Germinal center (tissue), 1 donor: ENCODE data around the gene APOL2.
A peak's percentile ranks its signal among the peaks of the same experiment; 100 is the strongest.
"Not testable (repeated sequence)": the region's sequence is repeated elsewhere in the genome, so short reads cannot be mapped to it uniquely, and the experiment has no call there.

Experiments
- DNase-seq: peaks from one replicate; pipeline ENCODE4 v3.0.0; 2012; ENCODE audit warnings: mixed read lengths, low spot score

APOL2 gene

DNA sequence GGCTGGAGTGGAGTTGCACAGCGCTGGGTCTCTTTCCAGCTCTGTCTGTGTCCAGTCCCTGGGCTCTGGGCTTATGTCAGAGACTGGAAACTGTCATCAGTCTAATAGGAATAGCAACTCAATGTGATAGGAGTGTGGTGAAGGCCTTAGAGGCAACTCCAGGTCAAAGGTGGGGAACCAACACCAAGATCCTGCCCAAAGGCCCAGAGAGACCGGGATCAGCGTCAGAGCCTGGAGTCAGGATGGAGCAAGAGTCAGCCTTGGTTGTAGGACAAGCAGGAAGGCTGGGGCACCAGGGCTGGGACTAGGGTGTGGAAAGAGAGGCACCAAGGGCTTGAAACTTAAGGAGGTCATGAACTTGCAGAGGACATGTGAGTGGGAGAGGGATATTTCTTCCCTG is 23.0 kb upstream of the APOL2 start:
- not testable (repeated sequence) for DNase-seq

DNA sequence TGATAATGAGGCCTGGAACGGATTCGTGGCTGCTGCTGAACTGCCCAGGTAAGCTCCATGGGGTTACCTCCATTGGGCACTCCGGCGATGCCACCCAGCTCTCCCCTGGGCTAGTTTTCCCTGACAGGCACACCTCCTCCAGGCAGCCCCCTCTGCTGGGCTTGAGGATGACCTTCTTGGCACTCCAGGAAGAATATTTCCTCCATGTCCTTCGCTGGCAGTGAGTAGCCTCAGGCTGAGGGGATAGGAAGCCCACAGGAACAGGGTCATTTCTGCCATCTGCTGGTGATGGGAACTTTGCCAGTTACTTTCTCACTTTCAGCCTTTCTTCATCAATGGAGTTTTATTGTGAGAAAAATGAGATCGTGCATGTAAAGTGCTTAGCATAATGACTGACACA is 22.3 kb upstream of the APOL2 start:
- not testable (repeated sequence) for DNase-seq

DNA sequence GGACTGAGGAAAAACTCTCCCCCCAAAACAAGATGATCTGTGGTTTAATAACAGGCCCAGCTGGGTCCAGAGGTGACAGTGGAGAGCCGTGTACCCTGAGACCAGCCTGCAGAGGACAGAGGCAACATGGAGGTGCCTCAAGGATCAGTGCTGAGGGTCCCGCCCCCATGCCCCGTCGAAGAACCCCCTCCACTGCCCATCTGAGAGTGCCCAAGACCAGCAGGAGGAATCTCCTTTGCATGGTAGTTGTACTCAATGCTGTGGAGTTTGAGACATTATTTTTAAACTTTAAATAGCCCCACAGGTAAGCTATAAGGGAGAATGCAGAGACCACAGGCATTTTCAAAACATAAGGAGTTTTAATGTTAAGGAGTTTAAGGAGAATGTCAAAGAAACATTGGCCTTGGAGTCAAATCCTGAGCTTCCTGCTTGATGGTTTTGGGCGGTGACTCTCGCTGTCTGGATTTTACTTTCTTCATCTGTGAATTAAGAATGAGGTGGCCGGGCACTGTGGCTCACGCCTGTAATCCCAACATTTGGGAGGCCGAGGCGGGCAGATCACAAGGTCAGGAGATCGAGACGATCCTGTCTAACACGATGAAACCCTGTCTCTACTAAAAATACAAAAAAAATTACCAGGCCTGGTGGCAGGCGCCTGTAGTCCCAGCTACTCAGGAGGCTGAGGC is 20.4 kb upstream of the APOL2 start:
- no peak for DNase-seq

DNA sequence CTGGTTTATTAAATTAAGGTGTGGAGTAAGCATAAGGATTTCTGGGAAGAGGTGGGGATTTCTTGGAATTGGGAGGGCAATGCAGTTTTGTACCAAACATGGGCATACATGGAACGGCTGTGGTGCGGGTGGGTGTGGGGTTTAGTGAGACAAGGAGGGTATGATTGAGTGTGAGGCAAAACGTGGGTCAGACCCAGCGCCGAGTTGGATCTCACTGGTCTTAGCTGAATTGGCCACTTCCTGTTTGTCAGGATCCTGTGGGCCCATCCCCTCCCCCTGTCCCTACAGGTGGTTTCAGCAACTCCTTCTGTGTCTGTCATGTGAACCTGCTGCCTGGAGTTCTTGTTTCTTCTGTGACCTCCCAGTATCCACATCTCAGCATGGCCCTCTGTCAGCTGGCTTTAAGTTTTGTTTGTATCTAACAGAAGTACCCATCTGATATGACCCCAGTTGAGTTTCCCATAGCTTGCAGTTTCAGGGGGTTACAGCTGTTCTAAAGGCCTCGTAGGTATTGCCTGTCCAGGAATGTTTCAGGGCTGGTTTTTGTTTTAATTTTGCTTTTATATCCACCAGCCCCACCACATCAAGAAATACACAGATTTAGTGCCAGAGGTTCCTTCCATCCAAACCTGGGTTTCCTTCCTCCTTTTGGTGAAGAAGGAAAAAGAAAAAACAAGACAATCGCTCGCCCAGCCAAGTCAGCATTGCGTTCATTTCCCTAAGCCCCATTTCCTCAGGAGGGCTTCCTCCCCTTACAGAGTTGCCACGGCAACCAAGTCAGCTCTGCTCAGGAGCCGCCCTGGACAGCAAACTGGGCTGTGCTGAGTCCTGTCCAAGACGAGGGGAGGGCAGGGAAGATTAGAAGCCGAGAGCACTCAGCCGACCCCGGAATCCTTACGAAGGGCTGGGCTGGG is 19.6 kb upstream of the APOL2 start:
- DNase-seq: no peak

DNA sequence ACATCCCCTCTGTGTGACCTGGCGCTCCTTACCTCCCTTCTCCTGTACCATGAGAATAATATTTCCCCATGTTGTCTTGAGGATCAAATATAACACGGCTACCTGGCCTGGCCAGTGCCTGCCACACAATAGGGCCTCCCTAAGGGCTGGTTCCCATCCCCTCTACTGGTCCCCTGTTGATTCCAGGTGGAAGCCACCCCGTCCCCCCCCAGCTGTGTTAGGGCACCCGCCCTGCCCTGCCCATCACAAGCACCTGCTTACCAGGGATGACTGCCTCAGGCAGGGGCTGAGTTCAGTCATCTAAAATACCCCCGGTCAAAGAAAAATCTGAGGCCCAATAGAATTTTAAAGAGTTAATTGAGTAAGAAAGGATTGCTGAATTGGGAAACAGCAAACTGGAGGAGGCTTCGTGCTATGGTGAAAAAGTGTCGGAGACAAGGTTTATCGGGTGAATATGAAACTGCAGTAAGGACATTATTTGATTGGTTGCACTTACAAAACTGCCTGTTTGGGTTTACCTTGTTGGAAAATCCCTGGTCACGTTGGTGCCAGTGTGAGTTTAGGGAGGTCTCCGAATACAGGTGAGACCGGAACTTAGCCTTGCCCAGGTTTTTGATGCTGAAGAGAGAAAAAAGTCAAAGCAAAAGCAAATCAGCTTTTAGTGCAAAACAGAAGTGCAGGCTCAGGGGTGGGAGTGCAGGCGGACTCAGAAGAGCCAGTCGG is 18.8 kb upstream of the APOL2 start:
- no peak for DNase-seq

DNA sequence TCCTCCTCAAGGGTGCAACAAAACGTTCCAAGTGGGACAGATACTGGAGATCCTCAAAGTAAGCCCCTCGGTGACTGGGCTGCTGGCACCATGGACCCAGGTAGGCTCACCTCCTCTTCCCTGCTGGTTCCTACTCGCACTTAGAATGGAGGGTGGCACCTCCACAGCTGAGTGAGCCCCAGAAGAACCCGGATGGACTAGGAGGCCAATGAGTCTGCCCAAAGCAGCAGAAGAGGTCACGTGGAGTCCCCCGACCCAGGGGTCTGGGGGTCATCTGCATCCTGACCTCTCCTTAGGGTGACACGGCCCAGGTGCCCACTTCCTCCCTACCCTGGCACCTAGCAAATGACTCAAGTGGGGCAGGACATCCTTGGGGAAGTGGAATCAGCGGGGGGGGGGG is 18.0 kb upstream of the APOL2 start:
- DNase-seq: no peak

DNA sequence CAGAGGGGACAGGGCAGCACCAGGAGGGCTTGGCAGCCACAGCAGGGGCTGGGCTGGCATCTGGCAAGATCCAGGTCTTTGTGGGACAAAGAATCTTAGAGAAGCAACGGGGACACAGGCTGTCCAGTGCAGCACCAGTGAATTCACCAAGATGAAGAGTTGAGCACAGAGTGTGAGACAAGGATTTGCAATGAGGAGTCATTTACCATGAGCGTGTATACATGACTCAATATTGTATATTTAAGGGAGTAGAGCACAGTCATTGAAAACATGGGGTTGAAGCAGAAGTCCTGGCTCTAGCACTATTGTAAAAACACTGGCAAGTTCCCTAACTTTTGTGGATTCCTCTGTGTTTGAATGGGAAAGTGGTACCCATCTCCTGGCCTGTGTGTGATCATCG is 17.2 kb upstream of the APOL2 start:
- DNase-seq: no peak

DNA sequence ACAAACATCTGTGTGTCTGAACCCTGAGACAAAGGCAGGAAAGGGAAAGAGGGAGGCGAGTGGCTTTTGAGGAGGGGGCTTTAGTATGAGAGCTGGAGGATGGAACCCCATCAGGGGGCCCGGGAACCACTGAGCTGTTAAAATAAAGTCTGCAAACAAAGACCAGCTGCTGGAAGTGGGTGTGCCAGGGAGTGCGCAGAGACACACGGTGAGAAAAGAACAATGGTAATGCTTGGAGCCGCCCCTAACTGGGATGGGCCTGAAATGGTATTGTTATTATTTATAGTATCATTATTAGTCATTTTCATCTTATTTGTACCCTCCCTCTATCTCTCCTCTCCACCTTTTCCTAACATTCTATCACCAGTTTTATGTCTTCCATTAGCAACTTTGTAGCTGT is 16.2 kb upstream of the APOL2 start:
- not testable (repeated sequence) for DNase-seq

DNA sequence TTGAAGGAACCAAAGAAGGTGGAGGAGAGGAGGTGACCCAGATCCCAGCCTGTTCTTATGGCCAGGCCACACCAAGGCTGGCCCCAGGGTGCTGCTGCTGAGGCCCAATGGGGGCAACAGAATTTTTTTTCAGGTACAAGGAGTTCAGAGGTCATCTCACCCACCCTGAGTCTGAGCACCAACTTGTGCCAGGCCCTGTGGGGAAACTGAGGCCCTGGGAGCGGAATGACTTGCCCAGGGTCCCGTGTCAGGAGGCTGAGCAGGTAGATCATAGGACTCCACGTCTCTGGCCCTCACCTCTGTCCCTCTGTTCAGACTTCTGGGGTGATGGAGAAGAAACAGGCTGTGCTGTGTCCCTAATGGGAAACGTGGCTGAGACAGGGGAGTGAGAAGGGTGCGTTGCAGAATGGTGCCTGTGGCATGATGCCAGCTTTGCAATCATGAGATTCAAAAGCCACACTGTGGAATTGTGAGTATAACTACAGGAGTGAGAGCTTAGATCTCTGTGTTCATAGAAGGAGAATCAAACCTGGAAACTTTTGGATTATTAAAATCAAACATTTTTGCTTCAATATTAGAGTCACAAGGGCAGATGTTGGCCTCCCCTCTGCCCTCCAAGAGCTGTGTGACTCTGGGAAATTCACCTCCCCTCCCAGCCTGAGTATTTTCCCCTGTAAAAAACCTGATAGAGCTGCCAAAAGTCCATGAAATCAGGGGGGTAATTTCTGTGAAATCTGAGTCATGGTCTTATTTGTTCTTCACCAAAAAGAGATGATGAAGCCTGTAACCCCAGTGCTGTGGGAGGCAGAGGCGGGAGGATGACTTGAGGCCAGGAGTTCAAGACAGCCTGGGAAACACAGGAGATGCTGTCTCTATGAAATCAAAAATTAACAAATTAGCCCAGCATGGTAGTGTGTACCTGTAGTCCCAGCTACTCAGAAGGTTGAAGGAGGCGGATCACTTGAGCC is 14.5 kb upstream of the APOL2 start:
- DNase-seq: no peak

DNA sequence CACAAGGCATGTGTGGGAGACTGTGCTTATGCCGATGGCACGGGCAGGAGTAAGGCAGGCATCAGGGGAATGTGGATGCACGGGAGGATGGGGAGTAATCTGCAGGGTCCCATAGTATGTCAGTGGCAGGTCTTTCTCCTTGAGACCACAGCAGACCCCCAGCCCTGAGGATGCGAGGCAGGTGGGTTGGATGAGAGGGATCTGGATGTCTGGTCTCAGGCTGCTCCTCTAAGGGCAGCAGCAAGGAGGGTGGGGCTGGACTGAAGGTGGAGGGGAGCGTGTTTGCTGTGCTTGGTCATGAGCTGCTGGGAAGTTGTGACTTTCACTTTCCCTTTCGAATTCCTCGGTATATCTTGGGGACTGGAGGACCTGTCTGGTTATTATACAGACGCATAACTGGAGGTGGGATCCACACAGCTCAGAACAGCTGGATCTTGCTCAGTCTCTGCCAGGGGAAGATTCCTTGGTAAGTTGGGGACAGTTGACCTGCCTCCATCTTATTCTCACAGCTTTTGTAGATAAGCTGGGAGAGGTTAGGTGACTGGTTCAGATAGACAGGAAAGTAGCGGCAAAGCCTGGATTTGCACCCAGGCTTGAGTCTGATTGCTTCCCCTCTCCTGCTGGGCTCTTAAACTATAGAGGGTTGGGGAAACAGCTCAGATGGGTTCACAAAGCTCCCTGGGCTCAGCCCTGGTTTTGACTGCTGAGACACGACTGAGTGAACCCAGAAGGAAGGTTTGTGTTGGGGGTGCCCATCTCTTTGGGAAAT is 13.6 kb upstream of the APOL2 start, which contains the start of gene APOL1:
APOL1 (plus strand) TSS at position 380 of the 769 bp plus-strand sequence. CDS start 1,823 bp downstream, outside the sequence.
- DNase-seq: peak; percentile 34

DNA sequence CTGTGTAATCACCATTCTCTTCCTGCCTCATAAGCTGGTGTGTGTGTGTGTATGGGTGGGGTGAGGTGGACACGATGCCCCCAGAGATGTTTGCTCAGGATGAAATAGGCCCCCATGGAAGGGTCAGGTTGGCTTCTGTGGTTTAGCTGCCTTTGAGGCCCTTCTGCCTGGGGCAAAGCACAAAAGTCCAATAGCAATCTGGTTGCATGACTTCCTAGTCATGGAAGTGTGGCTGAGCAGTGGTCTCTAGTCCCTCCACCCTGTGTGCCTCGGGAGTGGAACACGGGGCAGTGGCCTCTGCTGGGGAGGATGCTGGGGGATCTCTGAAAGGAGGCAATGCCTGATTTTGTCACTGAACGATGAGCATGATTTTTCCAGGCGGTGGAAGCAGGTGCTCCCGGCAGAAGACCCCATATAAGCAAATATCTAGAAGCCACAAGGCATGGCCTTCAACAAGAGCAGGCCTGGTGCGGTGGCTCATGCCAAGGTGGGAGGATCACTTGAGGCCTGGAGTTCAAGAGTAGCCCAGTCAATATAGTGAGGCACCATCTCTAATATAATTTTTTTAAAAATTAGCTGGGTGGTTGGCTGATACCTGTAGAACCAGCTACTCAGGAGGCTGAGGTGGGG is 12.8 kb upstream of the APOL2 start:
- DNase-seq: not testable (repeated sequence)

DNA sequence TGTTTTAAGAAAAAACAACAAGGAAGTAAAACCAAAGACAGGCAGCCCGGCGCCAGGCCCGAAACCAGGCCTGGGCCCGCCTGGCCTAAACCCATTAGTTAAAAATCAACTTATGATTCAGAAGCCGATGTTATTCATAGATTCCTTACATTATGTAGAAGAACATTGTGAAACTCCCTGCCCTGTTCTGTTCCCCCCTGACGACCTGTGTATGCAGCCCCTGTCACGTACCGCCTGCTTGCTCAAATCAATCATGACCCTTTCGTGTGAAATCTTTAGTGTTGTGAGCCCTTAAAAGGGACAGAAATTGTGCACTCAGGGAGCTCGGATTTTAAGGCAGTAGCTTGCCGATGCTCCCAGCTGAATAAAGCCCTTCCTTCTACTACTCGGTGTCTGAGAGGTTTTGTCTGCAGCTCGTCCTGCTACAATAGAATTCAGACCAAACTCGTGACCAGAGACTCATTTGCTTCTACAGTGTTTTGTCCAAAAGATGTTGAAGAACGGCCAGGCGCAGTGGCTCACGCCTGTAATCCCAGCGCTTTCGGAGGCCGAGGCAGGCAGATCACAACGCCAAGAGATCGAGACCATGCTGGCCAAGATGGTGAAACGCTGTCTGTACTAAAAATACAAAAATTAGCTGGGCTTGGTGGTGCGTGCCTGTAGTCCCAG is 11.1 kb upstream of the APOL2 start:
- not testable (repeated sequence) for DNase-seq

DNA sequence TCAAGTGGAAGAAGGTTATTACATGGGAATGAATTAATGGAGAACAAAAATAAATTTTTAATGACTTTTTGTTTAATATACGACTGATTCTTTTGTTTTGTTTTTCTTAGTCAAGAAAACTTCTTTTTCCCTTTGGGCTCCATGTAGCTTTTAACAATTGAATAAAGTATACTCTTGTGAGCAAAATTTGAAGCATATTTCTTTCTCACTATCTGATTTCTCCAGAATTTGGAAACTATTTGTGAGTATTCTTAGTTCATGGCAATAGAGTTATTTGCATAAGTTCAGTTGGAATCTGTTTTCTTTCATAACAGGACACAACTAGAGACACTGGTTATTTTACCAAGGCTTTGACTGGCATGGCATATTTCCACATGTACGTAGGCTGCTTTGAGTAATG is 9.8 kb upstream of the APOL2 start:
- DNase-seq: no peak

DNA sequence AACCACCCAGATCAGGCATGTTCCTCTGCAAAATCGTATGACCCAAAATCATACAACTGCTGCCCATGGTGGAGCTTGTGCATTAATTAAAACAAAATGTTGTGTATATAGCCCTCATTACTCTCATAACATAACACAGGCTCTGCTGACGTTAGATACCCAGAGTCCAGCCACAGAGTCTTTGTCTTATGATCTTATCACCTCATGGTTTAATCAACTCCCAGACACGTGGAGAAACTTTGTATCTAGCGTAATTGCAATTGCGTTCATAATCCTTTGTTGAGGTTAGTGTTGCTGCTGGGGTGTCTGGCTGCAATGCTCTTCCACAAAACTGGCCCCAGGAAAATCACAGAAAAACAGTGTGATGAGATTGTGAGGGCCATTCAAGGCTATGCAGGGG is 8.6 kb upstream of the APOL2 start:
- no peak for DNase-seq

DNA sequence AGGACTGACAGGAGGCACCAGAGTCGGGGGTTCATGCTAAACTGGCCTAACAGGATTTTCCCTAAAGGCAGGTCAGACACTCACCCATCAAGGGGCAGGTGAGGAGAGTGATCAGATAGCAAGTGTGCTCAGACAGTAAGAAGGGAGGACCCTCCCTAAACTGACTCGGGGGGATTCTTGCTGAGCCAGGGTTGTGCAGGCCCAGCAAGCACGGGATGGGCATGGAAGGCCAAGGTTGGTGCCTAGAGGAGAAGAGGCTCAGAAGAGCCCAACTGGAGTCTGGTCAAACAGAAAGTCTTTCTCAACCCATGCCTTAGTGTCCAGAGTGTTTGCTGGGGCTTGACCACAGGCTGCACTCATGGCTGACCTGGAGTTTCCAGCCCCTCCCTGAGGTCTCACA is 7.4 kb upstream of the APOL2 start:
- DNase-seq: no peak

DNA sequence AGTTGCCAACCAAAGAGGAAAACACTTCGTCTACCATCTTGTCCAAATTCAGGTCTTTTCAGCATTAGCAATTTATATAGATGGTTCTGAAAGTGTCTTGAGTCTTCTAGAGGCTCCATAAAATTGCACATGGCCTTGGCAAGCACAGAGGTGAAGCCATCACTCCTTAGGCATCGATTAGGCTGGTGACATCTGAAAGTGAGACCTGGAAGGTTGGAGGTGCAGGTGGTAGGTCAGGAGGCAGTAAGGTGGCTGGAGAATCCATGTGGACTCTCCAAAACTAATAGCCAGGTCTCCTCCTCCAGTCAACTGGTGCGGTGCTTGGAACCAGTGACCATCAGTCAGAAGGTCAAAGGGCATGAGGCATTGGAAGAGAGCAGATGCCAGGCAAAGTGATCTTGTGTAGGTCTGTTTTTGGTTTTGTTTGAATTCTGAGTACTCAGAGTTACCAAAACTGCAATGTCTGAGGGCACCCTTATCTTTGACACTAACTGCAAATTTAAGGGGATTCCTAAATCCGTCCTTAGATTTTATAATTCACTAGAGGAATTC is 6.6 kb upstream of the APOL2 start:
- DNase-seq: no peak

DNA sequence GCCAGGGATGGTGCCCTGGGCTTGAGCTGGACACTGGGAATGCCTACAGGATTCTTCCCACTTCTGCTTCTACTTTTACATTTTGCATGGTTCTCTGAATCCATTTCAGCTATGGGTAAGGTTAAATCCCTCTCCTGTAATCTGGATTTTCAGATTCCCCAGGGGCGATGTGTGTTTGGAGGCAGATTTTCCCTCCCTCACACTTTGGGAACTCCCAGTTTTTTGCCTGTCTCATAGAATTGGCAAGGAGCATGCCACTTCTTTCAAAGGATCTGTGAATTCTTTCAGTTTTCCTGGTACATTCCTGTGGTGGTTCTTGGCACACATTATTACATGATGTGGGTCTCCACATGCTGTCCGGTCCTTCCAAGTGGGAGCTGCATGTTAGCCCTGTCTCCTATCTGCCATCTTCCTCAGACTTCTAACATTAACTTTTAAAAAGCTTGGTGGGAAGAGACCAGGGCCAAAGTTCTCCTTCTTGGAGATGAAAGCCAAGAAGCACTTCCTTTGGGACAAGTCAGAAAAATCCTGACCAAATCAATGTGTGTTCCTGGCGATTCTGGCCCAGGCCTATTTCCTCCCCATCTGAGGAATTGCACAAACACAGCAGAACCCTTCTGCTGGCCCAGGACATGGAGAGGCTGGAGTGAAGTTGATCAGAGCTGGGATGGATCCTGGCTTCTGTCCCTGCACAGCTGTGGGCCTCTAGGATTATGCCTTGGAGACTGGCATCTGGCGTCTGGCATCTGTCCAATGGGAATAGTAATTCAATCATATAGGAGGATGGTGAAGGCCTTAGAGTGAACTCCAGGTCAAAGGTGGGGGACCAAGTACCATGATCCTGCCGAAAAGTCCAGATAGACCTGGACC is 5.4 kb upstream of the APOL2 start:
- DNase-seq: no peak

DNA sequence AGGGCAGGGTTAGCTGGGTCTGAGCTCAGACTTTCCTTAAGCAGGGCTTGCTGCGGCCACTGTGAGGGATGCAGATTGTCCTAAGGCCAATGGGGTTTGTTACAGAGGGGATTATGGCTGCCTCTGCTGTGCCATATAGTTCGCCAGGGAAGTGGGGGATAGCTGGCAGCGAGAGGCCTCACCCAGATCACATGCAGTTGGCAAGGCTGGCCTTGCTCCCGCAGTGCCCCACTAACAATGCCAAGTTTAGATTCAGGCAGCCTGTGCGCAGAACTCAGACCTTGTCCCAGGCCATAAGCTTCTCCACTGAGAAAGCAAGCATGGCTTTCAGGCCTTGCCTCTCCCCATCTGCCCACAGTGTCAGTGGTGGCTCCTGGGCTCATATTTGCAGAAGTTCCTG is 4.7 kb upstream of the APOL2 start:
- no peak for DNase-seq

DNA sequence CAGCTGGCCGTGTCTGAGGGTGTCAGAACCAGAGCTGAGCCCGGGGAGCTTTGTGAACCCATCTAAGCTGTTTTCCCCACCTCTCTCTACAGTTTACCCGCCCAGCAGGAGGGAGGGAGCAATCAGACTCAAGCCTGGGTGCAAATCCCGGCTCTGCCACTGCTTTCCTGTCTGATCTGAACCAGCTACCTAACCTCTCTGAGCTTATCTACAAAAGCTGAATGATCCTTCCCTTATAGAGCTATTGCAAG is 252 bp downstream of the APOL2 start:
- DNase-seq: no peak
